Smooth muscle cell (in vitro differentiated cells): ENCODE results near the gene LYVE1. TPM values are rescaled to one million over a fixed set of nuclear protein-coding genes. Genes with fewer than 3 reads are reported as not detected.
"Not testable (repeated sequence)": the region's sequence is repeated elsewhere in the genome, so short reads cannot be mapped to it uniquely, and the experiment has no call there.

Source experiments
- DNase-seq: peaks from one replicate; lab custom pipeline; 2025; ENCODE audit not compliant: unreplicated experiment; lab: John Stamatoyannopoulos, UW
- H2AFZ ChIP-seq: fragments of 200-600 bp; sonication (generic); 2 replicates; pipeline ENCODE4 v1.6.0; 2016; ENCODE audit warnings: antibody characterized with exemption, low read depth, mild to moderate bottlenecking
- H3F3A ChIP-seq: fragments of 200-600 bp; sonication (generic); 2 replicates; pipeline ENCODE4 v1.6.0; 2017; ENCODE audit warnings: antibody characterized with exemption, low read depth
- H3K27ac ChIP-seq: fragments of 200-600 bp; sonication (generic); 2 replicates; pipeline ENCODE4 v1.5.1; 2016; ENCODE audit warnings: low read depth, mild to moderate bottlenecking
- H3K27me3 ChIP-seq: fragments of 200-600 bp; sonication (generic); 2 replicates; pipeline ENCODE4 v1.6.1; 2016; ENCODE audit warnings: low read depth, mild to moderate bottlenecking
- H3K36me3 ChIP-seq: fragments of 200-600 bp; sonication (generic); 2 replicates; pipeline ENCODE4 v1.5.1; 2016; ENCODE audit warnings: low read depth
- H3K4me1 ChIP-seq: fragments of 200-600 bp; sonication (generic); 2 replicates; pipeline ENCODE4 v1.5.1; 2016; ENCODE audit warnings: low read depth
- H3K4me2 ChIP-seq: fragments of 200-600 bp; sonication (generic); 2 replicates; pipeline ENCODE4 v1.6.0; 2016; ENCODE audit warnings: mild to moderate bottlenecking
- H3K4me3 ChIP-seq: fragments of 200-600 bp; sonication (generic); 2 replicates; pipeline ENCODE4 v1.5.1; 2016; ENCODE audit warnings: mild to moderate bottlenecking
- H3K79me2 ChIP-seq: fragments of 200-600 bp; sonication (generic); 2 replicates; pipeline ENCODE4 v1.6.0; 2016; ENCODE audit warnings: low read depth, mild to moderate bottlenecking
- H3K9ac ChIP-seq: fragments of 200-600 bp; sonication (generic); 2 replicates; pipeline ENCODE4 v1.6.0; 2016; ENCODE audit warnings: low read depth
- H3K9me3 ChIP-seq: fragments of 200-600 bp; sonication (generic); replicated peaks from 2 replicates; pipeline ENCODE4 v1.5.1; 2016; ENCODE audit warnings: low read depth
- H4K20me1 ChIP-seq: fragments of 200-600 bp; sonication (generic); 2 replicates; pipeline ENCODE4 v1.6.0; 2016; ENCODE audit warnings: low read depth
- WGBS: methylation state at CpG from one replicate; pipeline ENCODE4 v1.1.7; 2016; ENCODE audit warnings: low lambda C conversion rate; 5-methylcytosine and 5-hydroxymethylcytosine counted together
- polyA plus RNA-seq: library from polyadenylated mRNA; unstranded; fragments of >200 nt; fragmentation: Nextera tagmentation; extraction: Ambion mirVana; gene quantifications from 2 replicates; pipeline ENCODE4 v1.2.1, GENCODE V29; 2016
- total RNA-seq: library from RNA; depleted of rRNA; stranded (reverse); fragments of >200 nt; gene quantifications from 2 replicates; pipeline ENCODE4 v1.2.3, GENCODE V29; 2014
- TF ChIP-seq, protein P1 (sequence below): fragments of 200-600 bp; sonication (generic); IDR thresholded peaks from 2 replicates; pipeline ENCODE4 v1.5.1; 2017; ENCODE audit warnings: borderline replicate concordance, mild to moderate bottlenecking, antibody characterized with exemption; ENCODE audit not compliant: insufficient read depth, poor library complexity, severe bottlenecking

Gene LYVE1
- total and polyA plus RNA-seq, 2 experiments from 2014 or later, result not detected

- Histone ChIP-seq H3K4me2 (no peak overlapping the region), H3K9me3 (no peaks in the 10 kb centered on the region), H3F3A (no peaks in the 10 kb centered on the region), H4K20me1 (no peaks in the 10 kb centered on the region), H3K9ac (no peak overlapping the region), H3K79me2 (no peaks in the 10 kb centered on the region), H3K27me3 (no peaks in the 10 kb centered on the region), H3K4me3 (no peak overlapping the region), H3K36me3 (no peaks in the 10 kb centered on the region), H2AFZ (no peak overlapping the region), H3K27ac (peak overlapping the region; percentile 63), H3K4me1 (peaks cover under 1% of the 10 kb centered on the region)
- DNase-seq, result no peak
- WGBS, result 51% methylated on average over 2 of the region's 2 CpGs
- TF ChIP-seq, protein P1, sequence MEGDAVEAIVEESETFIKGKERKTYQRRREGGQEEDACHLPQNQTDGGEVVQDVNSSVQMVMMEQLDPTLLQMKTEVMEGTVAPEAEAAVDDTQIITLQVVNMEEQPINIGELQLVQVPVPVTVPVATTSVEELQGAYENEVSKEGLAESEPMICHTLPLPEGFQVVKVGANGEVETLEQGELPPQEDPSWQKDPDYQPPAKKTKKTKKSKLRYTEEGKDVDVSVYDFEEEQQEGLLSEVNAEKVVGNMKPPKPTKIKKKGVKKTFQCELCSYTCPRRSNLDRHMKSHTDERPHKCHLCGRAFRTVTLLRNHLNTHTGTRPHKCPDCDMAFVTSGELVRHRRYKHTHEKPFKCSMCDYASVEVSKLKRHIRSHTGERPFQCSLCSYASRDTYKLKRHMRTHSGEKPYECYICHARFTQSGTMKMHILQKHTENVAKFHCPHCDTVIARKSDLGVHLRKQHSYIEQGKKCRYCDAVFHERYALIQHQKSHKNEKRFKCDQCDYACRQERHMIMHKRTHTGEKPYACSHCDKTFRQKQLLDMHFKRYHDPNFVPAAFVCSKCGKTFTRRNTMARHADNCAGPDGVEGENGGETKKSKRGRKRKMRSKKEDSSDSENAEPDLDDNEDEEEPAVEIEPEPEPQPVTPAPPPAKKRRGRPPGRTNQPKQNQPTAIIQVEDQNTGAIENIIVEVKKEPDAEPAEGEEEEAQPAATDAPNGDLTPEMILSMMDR, result no peak
Measured at GRCh38 chr11:10597877-10598351, 29.4 kb upstream of the LYVE1 start.

GRCh38 chr11:10595840-10596239 lies 27.4 kb upstream of the LYVE1 start:
- 95% methylated on average over 2 of the region's 2 CpGs for WGBS
- H3K27me3 ChIP-seq, H3K4me2 ChIP-seq, DNase-seq, H4K20me1 ChIP-seq, H2AFZ ChIP-seq, H3F3A ChIP-seq, H3K9ac ChIP-seq, H3K9me3 ChIP-seq, H3K36me3 ChIP-seq, H3K79me2 ChIP-seq, H3K4me3 ChIP-seq: not testable (repeated sequence)
- Histone ChIP-seq H3K27ac (peak overlapping the region; percentile 91), H3K4me1 (peaks cover 19% of the 10 kb centered on the region)

- TF ChIP-seq, protein P1, result no peak
- DNase-seq, result no peak
- Histone ChIP-seq H3K27me3 (no peaks in the 10 kb centered on the region), H3K4me1 (peaks cover 24% of the 10 kb centered on the region), H3K27ac (peak overlapping the region; percentile 91), H3K9ac (peak overlapping the region; percentile 59), H3K9me3 (no peaks in the 10 kb centered on the region), H4K20me1 (no peaks in the 10 kb centered on the region), H3F3A (peaks cover 5% of the 10 kb centered on the region), H3K4me3 (no peak overlapping the region), H2AFZ (no peak overlapping the region), H3K4me2 (no peak overlapping the region), H3K79me2 (no peaks in the 10 kb centered on the region), H3K36me3 (no peaks in the 10 kb centered on the region)
- 67% methylated on average over 4 of the region's 4 CpGs for WGBS
Measured at GRCh38 chr11:10594407-10594806, 25.9 kb upstream of the LYVE1 start.

DNA sequence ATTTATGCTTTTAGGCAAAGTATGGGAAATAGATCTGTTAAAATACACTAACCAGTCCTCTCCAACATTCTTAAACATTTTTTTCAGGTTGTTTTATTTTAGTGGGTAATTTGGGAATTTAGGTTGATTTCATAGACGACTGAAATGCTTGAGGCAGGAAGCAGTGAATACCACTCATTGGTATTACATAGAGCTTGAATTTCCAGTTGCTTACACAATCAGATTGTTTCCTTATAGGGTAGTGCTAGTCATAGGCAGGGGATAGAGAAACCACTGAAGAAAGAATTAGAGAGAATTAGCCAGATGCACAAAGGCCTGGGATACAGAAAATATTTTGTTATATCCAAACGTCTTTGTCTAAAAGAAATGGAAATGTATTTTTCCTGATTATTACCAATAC lies 23.9 kb upstream of the LYVE1 start:
- no peak overlapping the region for H2AFZ ChIP-seq
- H3K36me3 ChIP-seq, result no peaks in the 10 kb centered on the region
- H3K79me2 ChIP-seq, result no peaks in the 10 kb centered on the region
- H3K27me3 ChIP-seq, result no peaks in the 10 kb centered on the region
- H4K20me1 ChIP-seq, result no peaks in the 10 kb centered on the region
- H3K4me3 ChIP-seq, result no peak overlapping the region
- H3K9ac ChIP-seq, result peak overlapping the region; percentile 56
- H3K27ac ChIP-seq, result peak overlapping the region; percentile 91
- no peaks in the 10 kb centered on the region for H3K9me3 ChIP-seq
- peaks cover 24% of the 10 kb centered on the region for H3K4me1 ChIP-seq
- WGBS, result 1% methylated on average over 2 of the region's 2 CpGs
- peak overlapping the region; percentile 57 for H3K4me2 ChIP-seq
- DNase-seq, result no peak
- TF ChIP-seq, protein P1, result no peak
- H3F3A ChIP-seq, result peaks cover 5% of the 10 kb centered on the region
